Activated CD4-positive, alpha-beta T cell treated with anti-CD3 and anti-CD28 coated beads for 36 hours (primary cell): Measurements from ENCODE around the gene FBLN1. TPM values are rescaled to one million over a fixed set of nuclear protein-coding genes. Genes with fewer than 3 reads are reported as not detected.

Experiments
- ATAC-seq: fragments of 200-7000 bp; cut with Tn5 transposase; one replicate; pipeline ENCODE4 v1.10.0; 2021; ENCODE audit warnings: mild to moderate bottlenecking, moderate library complexity
- CTCF ChIA-PET: fragments of 350-600 bp; sonication (Branson Sonifier 250); formaldehyde crosslinking; loops from one replicate; lab custom pipeline; 2021; ENCODE audit warnings: antibody characterized with exemption; lab: Charles Lee
- POLR2A ChIA-PET: fragments of 350-600 bp; sonication (Branson Sonifier 250); formaldehyde crosslinking; loops from one replicate; lab custom pipeline; 2021; ENCODE audit warnings: antibody characterized with exemption, inconsistent platforms; lab: Charles Lee
- DNase-seq: peaks from one replicate; pipeline ENCODE4 v3.0.0-alpha.2; 2020
- H3K27ac Mint-ChIP-seq: one replicate; pipeline ENCODE4 v1.8.0; 2021; ENCODE audit warnings: mixed read lengths
- H3K27me3 Mint-ChIP-seq: one replicate; pipeline ENCODE4 v1.8.0; 2021; ENCODE audit warnings: mixed read lengths
- H3K36me3 Mint-ChIP-seq: one replicate; pipeline ENCODE4 v1.8.0; 2021; ENCODE audit warnings: low read depth, mixed read lengths
- H3K4me1 Mint-ChIP-seq: one replicate; pipeline ENCODE4 v1.8.0; 2021; ENCODE audit warnings: mixed read lengths
- H3K4me3 Mint-ChIP-seq: one replicate; pipeline ENCODE4 v1.8.0; 2021; ENCODE audit warnings: mild to moderate bottlenecking, moderate library complexity, mixed read lengths
- H3K9me3 Mint-ChIP-seq: one replicate; pipeline ENCODE4 v1.8.0; 2021; ENCODE audit warnings: low read depth, mixed read lengths
- intact Hi-C, 2 experiments: fragments of 100-400 bp; cut with DNase I in 1 of 2; cut with micrococcal nuclease in 1 of 2; formaldehyde crosslinking; loops; one replicate each; pipeline versions ENCODE4 v1.14.2 to v1.15.1; 2022 to 2024; cut with DNase I, micrococcal nuclease
- total RNA-seq, 2 experiments: library from RNA; stranded (reverse); gene quantifications; one replicate each; pipeline ENCODE4 v1.2.3, GENCODE V29; 2021

FBLN1 gene
- total RNA-seq, 2 experiments from 2014 or later = not detected

DNA sequence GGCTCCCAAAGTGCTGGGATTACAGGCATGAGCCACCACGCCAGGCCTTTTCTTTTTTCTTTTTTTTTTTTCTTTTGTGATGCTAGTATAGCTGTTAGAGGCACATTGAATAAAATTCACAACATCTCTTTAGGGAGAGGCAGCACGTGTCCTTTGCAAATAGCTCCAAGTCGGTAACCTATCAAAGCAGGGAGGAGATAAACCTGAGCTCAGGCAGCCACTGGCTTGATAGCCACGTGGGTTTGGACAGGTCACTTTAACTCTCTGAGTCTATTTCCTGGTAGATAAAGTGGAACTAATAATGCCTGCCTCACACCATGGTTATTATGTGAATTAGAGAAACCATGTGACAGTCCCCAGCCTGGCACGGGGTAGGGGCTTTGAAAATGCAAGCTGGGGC lies 125.8 kb downstream of the FBLN1 start:
- Mint-ChIP-seq H3K4me3 (no peak overlapping the region), H3K9me3 (no peaks in the 10 kb centered on the region), H3K27ac (no peak overlapping the region), H3K4me1 (no peaks in the 10 kb centered on the region), H3K27me3 (peaks cover 23% of the 10 kb centered on the region), H3K36me3 (no peaks in the 10 kb centered on the region)
- ATAC-seq (no peak), DNase-seq (no peak)
- intact Hi-C loops = no loop called here
- ChIA-PET POLR2A (no interaction called here), CTCF (no interaction called here)

DNA sequence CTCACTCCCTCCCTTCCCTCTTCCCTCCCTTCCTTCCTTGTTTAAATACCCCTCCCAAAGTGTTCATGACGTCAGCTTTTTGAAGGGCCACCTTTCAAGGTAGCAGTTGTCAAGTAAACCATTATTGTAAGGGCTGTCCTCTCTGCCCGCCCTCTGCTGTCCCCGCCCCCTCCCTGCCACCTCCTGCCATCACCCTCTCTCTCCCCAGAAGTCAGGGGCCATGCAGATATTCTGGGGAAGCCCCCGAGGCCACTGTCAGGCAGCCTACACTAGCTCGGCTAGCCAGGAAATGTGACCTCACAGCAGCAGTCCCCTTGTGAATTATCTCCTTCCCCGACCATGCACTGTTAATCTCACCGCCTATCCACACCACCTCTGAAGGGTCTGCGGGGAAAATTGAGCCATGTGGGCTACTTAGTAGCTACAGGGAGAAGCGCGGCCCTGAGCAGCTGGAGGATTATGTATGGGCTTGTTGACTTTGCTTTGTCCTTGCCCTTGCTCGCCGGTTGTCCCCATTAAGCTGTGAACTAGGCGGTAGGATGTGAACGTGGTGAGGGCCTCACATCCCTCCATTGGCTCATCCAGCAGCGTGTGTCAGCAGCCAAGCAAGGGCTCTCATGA lies 126.9 kb downstream of the FBLN1 start:
- intact Hi-C loops = no loop called here
- POLR2A ChIA-PET = interaction anchor here (0.7 kb wide), 1 partner anchor 806 kb away, joined by 3 read pairs; no protein-coding TSS in a partner anchor
- no peak for ATAC-seq
- H3K4me1 Mint-ChIP-seq = no peaks in the 10 kb centered on the region
- peaks cover 24% of the 10 kb centered on the region for H3K27me3 Mint-ChIP-seq
- DNase-seq = no peak
- no peak overlapping the region for H3K27ac Mint-ChIP-seq
- CTCF ChIA-PET = no interaction called here
- no peaks in the 10 kb centered on the region for H3K36me3 Mint-ChIP-seq
- H3K4me3 Mint-ChIP-seq = no peak overlapping the region
- no peaks in the 10 kb centered on the region for H3K9me3 Mint-ChIP-seq

DNA sequence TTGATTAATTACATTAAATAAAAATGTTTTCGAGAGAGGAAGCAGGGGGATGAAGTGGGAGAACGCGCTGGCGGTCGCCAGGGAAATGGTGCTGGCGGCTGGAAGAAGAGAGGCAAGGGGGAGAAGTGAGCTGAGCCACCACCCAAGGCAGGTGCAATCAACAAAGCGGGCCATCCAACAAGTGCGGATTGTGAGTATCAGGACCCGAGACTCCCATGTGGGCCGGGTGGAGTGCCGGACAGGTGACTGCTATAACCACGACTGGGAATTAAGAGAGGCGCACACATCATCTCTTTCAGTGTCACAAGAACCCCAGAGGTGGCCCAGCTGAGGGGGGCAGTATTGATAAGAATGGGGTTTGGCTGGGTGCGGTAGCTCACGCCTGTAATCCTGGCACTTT lies 127.8 kb downstream of the FBLN1 start:
- intact Hi-C loops = no loop called here
- no peaks in the 10 kb centered on the region for H3K9me3 Mint-ChIP-seq
- H3K36me3 Mint-ChIP-seq = no peaks in the 10 kb centered on the region
- no peak overlapping the region for H3K27ac Mint-ChIP-seq
- no peak for ATAC-seq
- no peaks in the 10 kb centered on the region for H3K4me1 Mint-ChIP-seq
- peaks cover 23% of the 10 kb centered on the region for H3K27me3 Mint-ChIP-seq
- ChIA-PET POLR2A (no interaction called here), CTCF (no interaction called here)
- no peak for DNase-seq
- no peak overlapping the region for H3K4me3 Mint-ChIP-seq

DNA sequence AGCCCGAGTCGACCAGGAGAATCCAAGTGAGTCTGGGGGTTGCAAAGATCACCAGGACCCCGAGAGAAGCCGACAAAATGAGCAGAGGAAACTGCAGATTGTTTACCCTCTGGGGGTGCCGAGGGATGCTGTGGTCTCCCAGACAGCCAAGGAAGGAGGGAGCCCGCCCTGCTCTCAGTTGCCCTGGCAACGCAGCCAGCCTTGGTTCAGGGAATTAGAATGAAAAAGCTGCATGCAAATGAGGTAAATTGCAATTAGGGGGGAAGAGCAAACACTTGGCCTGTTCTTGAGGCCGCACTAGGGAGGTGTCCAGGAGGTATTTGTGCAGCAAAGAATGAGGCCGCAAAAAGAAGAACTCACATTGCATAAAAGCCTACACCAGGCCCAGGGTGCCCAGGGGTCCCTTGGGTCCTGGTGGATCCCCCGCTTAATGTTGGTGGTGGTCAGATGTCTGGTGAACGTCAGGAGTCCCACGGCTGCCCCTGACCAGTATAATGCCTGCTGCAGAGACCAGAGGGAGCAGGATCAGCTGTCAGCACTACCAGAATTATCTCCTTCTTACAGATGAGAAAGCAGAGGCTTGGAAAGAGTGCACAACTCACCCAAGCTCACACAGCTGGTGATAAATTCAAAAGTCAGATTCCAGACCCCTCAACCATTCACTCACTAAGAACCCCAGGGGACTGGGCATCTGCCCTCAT lies 128.6 kb downstream of the FBLN1 start:
- intact Hi-C loops = no loop called here
- Mint-ChIP-seq H3K36me3 (no peaks in the 10 kb centered on the region), H3K4me1 (no peaks in the 10 kb centered on the region), H3K27me3 (peaks cover 23% of the 10 kb centered on the region), H3K9me3 (no peaks in the 10 kb centered on the region), H3K4me3 (no peak overlapping the region), H3K27ac (no peak overlapping the region)
- ATAC-seq (no peak), DNase-seq (no peak)
- ChIA-PET CTCF (no interaction called here), POLR2A (no interaction called here)

DNA sequence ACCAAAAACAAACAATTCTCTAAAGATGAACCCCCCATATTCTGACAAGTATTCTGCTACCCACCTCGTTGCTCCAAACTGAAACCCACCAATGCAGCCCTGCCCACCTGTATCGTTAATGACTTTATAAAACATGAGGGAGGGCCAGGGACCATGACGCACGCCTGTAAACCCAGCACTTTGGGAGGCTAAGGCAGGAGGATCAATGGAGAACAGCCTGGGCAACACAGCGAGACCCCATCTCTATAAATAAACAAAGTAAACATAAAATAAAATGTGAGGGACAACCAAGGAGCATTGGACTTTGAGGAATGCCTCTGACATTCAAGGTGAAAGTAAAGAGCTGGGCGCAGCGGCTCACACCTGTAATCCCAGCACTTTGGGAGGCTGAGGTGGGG lies 129.2 kb downstream of the FBLN1 start:
- Mint-ChIP-seq H3K27ac (no peak overlapping the region), H3K27me3 (peaks cover 23% of the 10 kb centered on the region), H3K9me3 (no peaks in the 10 kb centered on the region), H3K4me1 (no peaks in the 10 kb centered on the region), H3K36me3 (no peaks in the 10 kb centered on the region), H3K4me3 (no peak overlapping the region)
- ATAC-seq (no peak), DNase-seq (no peak)
- CTCF ChIA-PET = no interaction called here
- intact Hi-C loops = no loop called here
- POLR2A ChIA-PET = no interaction called here

DNA sequence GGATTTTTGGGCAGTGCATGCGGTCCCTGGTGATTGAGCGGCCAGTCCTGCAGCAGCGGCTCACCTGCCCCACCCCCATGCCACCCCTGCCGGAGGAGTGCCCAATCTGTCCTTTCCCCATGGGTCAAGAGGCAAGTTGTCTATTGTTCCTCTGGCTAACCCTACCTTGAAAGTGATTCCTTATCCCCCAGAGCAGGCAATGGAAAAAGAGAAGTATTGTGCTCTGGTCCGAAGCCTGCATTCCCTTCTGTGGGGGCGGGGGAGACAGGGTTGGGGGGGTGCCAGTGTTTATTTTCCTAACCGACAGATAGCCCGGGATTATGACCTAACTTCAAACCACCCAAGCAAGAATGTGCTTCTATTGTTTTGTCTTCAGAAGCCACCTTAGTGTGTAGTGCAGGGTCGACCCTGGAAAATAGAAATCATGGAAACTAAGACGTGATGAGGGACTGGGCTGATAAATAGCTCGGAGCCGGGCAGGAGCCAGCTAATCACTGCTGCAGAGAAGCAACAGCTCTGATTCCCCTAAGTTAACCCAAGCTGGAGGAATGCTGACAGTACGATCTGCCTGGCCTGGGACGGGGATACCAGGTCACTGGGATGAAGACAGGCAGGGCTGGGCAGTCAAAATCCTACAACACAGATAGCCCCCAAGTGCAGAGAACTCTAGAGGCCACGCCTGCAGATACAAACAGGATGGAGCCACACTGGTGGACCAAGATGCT lies 130.3 kb downstream of the FBLN1 start:
- Mint-ChIP-seq H3K4me3 (no peak overlapping the region), H3K27ac (no peak overlapping the region), H3K9me3 (no peaks in the 10 kb centered on the region), H3K27me3 (peaks cover 28% of the 10 kb centered on the region), H3K4me1 (no peaks in the 10 kb centered on the region), H3K36me3 (no peaks in the 10 kb centered on the region)
- DNase-seq (no peak), ATAC-seq (no peak)
- CTCF ChIA-PET = interaction anchor here (0.6 kb wide), 1 partner anchor 733 kb away, joined by 3 read pairs; no protein-coding TSS in a partner anchor
- POLR2A ChIA-PET = no interaction called here
- intact Hi-C loops = no loop called here

DNA sequence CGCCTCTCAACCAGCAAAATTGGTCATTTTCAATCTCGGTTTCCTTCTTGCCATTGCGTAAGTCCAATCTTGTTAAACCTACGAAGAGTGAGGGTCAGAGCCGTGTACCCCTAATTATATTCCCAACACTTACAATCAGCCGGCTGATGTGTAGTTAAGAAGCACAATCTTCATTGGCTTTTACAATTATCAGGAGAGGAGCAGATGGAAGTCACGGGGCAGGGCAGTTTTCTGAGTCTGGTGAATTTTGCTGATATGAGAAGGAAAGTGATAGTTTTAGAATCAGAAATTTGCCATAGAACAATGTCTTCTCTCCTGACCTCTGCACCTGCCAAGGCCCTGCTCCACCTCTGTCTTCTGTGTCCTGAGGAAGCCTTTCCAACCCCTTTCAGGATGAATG lies 134.0 kb downstream of the FBLN1 start:
- ChIA-PET CTCF (interaction anchor here (0.7 to 1.0 kb wide), 2 partner anchors 106 to 227 kb away, joined by 3 to 6 read pairs; no protein-coding TSS in a partner anchor), POLR2A (no interaction called here)
- H3K4me3 Mint-ChIP-seq = no peak overlapping the region
- ATAC-seq (no peak), DNase-seq (no peak)
- H3K4me1 Mint-ChIP-seq = no peaks in the 10 kb centered on the region
- H3K27me3 Mint-ChIP-seq = peaks cover 32% of the 10 kb centered on the region
- no peaks in the 10 kb centered on the region for H3K9me3 Mint-ChIP-seq
- H3K36me3 Mint-ChIP-seq = no peaks in the 10 kb centered on the region
- H3K27ac Mint-ChIP-seq = no peak overlapping the region
- intact Hi-C loops = no loop called here

DNA sequence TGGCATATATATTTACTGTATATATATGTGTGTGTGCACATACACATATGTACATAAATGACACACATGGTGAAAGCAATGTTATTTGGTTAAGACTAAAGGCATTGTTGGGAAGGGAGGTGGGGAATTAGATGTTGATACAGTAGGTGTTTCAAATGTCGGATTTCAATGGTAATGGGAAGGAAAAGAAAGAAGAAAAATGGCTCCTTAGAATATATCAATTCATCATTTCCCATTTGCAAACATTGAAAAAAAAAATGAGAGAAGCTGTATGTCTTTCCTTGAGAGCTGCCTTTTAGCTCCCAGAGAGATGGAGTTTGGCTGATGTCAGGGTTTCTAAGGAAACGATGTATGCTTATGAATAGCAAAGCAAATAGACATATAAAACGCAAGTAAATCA lies 135.5 kb downstream of the FBLN1 start:
- Mint-ChIP-seq H3K27ac (no peak overlapping the region), H3K4me3 (no peak overlapping the region), H3K9me3 (no peaks in the 10 kb centered on the region), H3K27me3 (peaks cover 28% of the 10 kb centered on the region), H3K36me3 (no peaks in the 10 kb centered on the region), H3K4me1 (no peaks in the 10 kb centered on the region)
- no peak for DNase-seq
- POLR2A ChIA-PET = no interaction called here
- ATAC-seq = no peak
- CTCF ChIA-PET = no interaction called here
- intact Hi-C loops = no loop called here

DNA sequence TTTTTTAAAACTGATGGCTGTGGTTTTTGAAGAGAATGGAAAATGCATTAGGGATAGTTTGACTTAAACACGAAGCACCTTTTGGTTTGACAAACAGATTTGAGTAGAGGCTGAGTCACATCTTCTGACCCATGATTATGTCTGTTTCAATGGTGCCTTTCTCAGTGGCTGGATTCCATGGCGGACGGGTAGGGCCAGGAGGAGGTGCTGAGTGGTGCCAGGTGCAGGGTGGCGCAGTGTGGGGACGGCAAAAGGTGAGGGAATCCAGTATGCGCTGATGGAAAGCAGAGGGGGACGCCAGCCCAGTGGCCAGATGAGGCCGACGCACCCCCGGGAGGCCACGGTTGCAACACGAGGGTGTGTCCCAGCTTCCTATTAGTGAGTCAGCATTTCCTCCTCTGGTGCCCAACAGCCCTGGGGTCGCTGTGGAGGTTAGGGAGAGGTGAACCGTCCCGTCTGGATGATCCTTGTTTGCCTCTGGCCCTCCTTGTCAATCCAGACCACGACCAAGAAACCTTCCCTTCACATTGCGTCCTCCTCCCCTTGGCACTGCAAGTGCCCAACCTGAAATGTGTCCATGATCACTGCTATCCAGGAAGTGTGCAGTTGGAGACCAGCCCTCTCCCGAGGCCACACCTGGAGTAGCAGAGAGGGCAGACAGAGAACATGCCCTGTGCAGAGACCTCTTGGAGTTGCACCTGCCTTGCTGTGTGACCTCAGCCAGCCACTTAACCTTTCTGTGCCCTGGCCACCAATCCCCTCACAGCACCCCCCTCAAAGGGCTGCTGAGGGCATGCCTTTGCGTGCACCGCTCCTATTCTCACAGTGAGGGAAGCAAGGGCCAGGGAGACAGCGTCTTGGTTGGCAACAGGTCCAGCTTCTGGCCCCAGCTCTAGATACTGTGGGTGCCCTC lies 136.4 kb downstream of the FBLN1 start:
- DNase-seq = no peak
- H3K36me3 Mint-ChIP-seq = no peaks in the 10 kb centered on the region
- intact Hi-C loops = no loop called here
- ChIA-PET CTCF (no interaction called here), POLR2A (no interaction called here)
- no peak overlapping the region for H3K4me3 Mint-ChIP-seq
- no peak overlapping the region for H3K27ac Mint-ChIP-seq
- H3K27me3 Mint-ChIP-seq = peaks cover 28% of the 10 kb centered on the region
- H3K4me1 Mint-ChIP-seq = no peaks in the 10 kb centered on the region
- no peaks in the 10 kb centered on the region for H3K9me3 Mint-ChIP-seq
- no peak for ATAC-seq

DNA sequence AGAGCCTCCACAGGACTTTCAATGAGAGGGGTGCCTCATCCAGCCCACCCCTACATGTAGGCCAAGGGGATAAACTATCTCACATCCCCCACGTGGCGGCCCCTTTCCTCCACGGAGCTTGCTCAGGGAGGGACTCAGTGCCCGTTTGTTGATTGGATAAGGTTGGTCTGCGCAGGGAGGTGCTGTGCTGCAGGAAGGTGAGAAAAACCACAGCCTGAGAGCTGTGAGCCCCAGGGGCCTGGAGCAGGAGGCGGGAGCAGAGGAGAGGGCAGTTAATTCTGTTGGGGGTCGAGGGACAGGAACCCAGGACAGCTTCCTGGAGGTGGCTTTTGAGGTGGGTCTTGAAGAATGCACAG lies 137.0 kb downstream of the FBLN1 start:
- ChIA-PET POLR2A (no interaction called here), CTCF (no interaction called here)
- DNase-seq = no peak
- no peak overlapping the region for H3K4me3 Mint-ChIP-seq
- no peaks in the 10 kb centered on the region for H3K9me3 Mint-ChIP-seq
- ATAC-seq = no peak
- no peaks in the 10 kb centered on the region for H3K4me1 Mint-ChIP-seq
- H3K27ac Mint-ChIP-seq = no peak overlapping the region
- intact Hi-C loops = no loop called here
- H3K36me3 Mint-ChIP-seq = no peaks in the 10 kb centered on the region
- peaks cover 30% of the 10 kb centered on the region for H3K27me3 Mint-ChIP-seq

DNA sequence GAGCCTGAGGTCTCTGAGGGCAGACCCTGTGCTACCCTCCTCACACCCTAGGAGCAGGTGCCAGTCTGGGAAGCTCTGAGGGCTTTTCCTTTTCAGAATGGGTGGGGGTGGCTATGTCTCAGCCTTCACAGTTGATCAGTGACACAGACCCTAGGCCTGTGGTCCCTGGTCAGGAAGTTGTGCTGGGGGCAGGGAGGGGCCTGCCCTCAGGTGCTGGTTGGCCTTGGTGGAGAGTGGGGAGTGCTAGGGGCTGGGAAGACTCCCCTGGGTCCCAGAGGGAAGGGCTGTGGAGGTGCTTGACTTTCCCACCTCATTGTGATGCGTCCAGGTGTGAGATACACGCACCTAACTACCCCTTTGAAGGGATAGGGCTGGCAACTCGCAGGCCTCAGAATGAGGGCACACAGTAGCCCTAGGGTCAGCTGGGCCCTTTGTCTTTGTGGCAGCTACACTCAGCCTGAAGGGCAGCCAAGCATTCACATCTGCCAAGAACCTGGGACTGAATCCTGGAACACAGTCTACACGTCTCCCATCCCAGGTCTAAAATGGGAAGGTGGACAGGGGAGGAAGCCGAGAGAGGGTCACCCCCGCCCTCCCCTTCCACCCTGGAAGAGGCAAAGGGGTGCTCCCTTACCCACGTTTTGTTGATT lies 137.7 kb downstream of the FBLN1 start:
- Mint-ChIP-seq H3K27me3 (peaks cover 36% of the 10 kb centered on the region), H3K4me3 (no peak overlapping the region), H3K36me3 (no peaks in the 10 kb centered on the region), H3K9me3 (no peaks in the 10 kb centered on the region), H3K4me1 (no peaks in the 10 kb centered on the region), H3K27ac (no peak overlapping the region)
- ATAC-seq (no peak), DNase-seq (no peak)
- POLR2A ChIA-PET = no interaction called here
- CTCF ChIA-PET = no interaction called here
- intact Hi-C loops = no loop called here
